Colonic mucosa (tissue), 4 donors: ENCODE data around the gene PNPLA4. TPM values are rescaled to one million over a fixed set of nuclear protein-coding genes. Genes with fewer than 3 reads are reported as not detected.

ENCODE experiments used
- DNase-seq: peaks from one replicate; pipeline ENCODE4 v3.0.0-alpha.2; 2020
- H3K27ac ChIP-seq: fragments of 200-600 bp; one replicate; pipeline ENCODE4 v1.8.0; 2021
- H3K27me3 ChIP-seq: fragments of 200-600 bp; one replicate; pipeline ENCODE4 v1.8.0; 2021
- H3K36me3 ChIP-seq: fragments of 200-600 bp; one replicate; pipeline ENCODE4 v1.8.0; 2021
- H3K4me1 ChIP-seq: fragments of 200-600 bp; one replicate; pipeline ENCODE4 v1.8.0; 2021; ENCODE audit warnings: mild to moderate bottlenecking
- H3K4me3 ChIP-seq: fragments of 200-600 bp; one replicate; pipeline ENCODE4 v1.8.0; 2021
- H3K9ac ChIP-seq, 2 donors: one replicate each; pipeline ENCODE4 v1.7.0; 2013; ENCODE audit warnings: control low read depth in 2 of 2, low read depth in 2 of 2, low read length in 2 of 2
- H3K9me3 ChIP-seq: fragments of 200-600 bp; one replicate; pipeline ENCODE4 v1.8.0; 2021
- intact Hi-C: fragments of 100-400 bp; cut with DNase I; formaldehyde crosslinking; loops from one replicate; pipeline ENCODE4 v1.14.1; 2022
- total RNA-seq, 2 donors: library from RNA; stranded (reverse); fragmentation: NEBNext Ultra II Directional in 1 of 2; extraction: Animal tissue kit (Norgen Biotek cat#: 25700) in 1 of 2; gene quantifications; one replicate each; pipeline ENCODE4 v1.2.1, GENCODE V29; 2021
- TF ChIP-seq, protein P1 (sequence below): fragments of 200-600 bp; IDR thresholded peaks from one replicate; pipeline ENCODE4 v1.8.0; 2022; ENCODE audit warnings: antibody characterized with exemption, mild to moderate bottlenecking
- donor health status: healthy.
- donor health status: DM: no; HTN: no; CAD: no.
- donor health status: DM: no; HTN: no; CAD: no.

PNPLA4 gene, protein sequence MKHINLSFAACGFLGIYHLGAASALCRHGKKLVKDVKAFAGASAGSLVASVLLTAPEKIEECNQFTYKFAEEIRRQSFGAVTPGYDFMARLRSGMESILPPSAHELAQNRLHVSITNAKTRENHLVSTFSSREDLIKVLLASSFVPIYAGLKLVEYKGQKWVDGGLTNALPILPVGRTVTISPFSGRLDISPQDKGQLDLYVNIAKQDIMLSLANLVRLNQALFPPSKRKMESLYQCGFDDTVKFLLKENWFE
- 10 to 100 TPM; 28.9 to 29.5 TPM for total RNA-seq

DNA sequence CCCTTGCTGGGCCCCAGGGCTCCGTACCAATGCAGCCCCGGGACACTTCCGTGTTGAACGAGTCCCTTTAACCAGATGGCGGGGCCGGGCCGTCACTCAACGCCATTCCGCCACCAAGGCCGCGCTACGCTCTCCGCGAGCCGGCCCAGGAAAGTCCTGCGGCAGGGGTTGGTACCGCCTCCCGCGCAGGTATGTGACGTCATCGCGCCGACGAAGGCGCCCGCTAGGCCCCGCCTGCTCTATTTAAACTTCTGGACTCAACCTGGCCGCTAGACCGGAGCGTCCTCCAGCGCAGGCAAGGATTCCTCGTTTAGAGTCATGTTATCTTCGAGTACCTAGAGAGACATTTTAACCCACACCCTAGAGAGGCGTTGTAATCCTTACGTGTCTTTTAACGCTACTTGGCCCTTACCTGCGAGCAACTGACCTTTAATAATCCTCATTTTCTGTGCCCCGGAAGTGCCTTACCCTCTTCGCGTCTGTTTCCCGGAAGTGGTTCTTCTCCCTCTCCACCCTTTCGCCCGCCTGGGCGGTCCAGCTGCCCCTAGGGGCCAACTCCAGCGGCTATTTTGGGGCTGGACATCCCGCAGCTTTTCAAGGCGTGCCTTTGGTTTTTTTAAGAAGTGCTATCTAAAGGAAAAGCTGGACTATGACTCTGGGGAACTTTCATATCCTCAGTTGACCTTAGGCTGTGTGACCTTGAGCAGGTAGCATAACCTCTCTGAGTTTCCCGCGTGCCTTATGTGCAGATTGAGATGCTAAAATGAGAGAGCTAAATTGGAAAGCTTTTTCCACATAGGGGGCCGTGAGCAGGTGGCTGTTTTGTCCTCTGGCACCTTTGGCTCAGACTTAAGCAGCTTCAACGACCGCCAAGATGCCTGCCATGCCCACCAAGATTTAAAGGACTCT, at the start of gene PNPLA4:
PNPLA4 (minus strand) TSS at position 155 of the 909 bp plus-strand sequence. CDS start 1,294 bp downstream, outside the sequence.
- intact Hi-C loops = loop anchor here (10.0 kb wide), 1 partner anchor 1903 kb away; no protein-coding TSS in a partner anchor
- Histone ChIP-seq H3K9me3 (no peaks in the 10 kb centered on the region), H3K27ac (peak within 1 kb of the TSS; percentile 63), H3K9ac (peak within 1 kb of the TSS; percentile 80 to 84), H3K36me3 (no peaks in the 10 kb centered on the region), H3K4me3 (peak within 1 kb of the TSS; percentile 56), H3K4me1 (no peaks in the 10 kb centered on the region), H3K27me3 (no peaks in the 10 kb centered on the region)
- peak; percentile 92 for DNase-seq
- TF ChIP-seq, protein P1, sequence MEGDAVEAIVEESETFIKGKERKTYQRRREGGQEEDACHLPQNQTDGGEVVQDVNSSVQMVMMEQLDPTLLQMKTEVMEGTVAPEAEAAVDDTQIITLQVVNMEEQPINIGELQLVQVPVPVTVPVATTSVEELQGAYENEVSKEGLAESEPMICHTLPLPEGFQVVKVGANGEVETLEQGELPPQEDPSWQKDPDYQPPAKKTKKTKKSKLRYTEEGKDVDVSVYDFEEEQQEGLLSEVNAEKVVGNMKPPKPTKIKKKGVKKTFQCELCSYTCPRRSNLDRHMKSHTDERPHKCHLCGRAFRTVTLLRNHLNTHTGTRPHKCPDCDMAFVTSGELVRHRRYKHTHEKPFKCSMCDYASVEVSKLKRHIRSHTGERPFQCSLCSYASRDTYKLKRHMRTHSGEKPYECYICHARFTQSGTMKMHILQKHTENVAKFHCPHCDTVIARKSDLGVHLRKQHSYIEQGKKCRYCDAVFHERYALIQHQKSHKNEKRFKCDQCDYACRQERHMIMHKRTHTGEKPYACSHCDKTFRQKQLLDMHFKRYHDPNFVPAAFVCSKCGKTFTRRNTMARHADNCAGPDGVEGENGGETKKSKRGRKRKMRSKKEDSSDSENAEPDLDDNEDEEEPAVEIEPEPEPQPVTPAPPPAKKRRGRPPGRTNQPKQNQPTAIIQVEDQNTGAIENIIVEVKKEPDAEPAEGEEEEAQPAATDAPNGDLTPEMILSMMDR = no peak

DNA sequence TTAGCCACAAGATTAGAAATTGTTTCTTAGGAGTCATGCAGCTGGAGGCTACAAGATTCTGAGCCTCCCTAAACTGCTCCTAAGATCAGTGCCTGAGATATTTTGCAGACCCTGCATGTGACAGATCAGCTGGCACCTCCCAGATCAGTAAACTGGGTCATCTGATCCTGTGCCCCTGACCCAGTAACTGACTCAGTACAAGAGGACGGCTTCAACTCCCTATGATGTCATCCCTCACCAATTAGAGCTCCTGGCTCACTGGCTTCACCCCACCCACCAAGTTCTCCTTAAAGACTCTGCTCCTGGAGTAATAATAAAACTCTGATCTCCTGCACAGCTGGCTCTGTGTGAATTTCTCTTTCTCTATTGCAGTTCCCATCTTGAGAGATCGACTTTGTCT, 45.4 kb upstream of the PNPLA4 start:
- Histone ChIP-seq H3K27ac (no peak overlapping the region), H3K4me3 (no peak overlapping the region), H3K9me3 (no peaks in the 10 kb centered on the region), H3K36me3 (no peaks in the 10 kb centered on the region), H3K27me3 (no peaks in the 10 kb centered on the region), H3K9ac (no peak overlapping the region), H3K4me1 (no peaks in the 10 kb centered on the region)
- TF ChIP-seq, protein P1 = no peak
- no peak for DNase-seq
- intact Hi-C loops = no loop called here

DNA sequence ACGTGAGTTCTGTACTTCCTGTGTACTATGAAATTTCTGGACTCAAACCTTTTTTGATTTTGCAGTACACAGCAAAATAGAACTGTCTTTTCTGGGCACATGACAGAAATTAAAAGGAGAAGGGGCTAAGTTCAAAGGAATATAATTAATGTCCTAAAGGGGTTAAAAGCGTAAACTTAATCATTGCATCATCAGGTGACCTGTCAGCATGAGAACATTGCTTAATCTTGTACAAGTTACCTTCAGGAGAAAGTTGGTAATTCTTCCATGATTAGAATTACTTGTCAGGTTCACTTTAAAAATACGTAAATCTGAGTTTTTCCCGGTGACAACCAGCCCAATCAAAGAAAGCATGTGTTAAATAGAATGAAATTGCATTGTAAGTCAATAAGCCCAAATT, 43.2 kb upstream of the PNPLA4 start:
- no peak overlapping the region for H3K27ac ChIP-seq
- TF ChIP-seq, protein P1 = no peak
- no peaks in the 10 kb centered on the region for H3K9me3 ChIP-seq
- no peak overlapping the region for H3K9ac ChIP-seq
- H3K4me3 ChIP-seq = no peak overlapping the region
- intact Hi-C loops = no loop called here
- H3K36me3 ChIP-seq = no peaks in the 10 kb centered on the region
- no peak for DNase-seq
- H3K27me3 ChIP-seq = no peaks in the 10 kb centered on the region
- H3K4me1 ChIP-seq = no peaks in the 10 kb centered on the region

DNA sequence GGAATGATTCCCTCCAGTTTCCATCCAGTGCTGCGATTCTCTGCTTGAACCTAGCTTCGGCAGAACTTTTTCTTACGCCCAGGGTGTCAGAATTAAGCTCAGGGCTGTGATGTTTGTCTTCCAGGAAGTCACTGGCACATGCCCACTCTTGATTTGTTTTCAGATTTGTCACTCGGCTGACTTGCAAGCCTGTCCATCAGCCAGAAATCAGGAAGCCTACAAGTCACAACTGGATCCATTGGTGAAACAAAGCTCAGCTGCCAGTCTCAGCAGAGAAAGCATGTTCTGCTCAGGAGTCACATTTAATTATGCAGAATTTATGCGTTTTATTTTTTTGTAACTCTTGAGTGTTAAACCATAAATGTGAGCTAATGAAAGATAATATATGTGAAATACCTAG, 38.2 kb upstream of the PNPLA4 start:
- TF ChIP-seq, protein P1 = no peak
- H3K36me3 ChIP-seq = no peaks in the 10 kb centered on the region
- no peaks in the 10 kb centered on the region for H3K4me1 ChIP-seq
- no peaks in the 10 kb centered on the region for H3K27me3 ChIP-seq
- H3K4me3 ChIP-seq = no peak overlapping the region
- H3K9me3 ChIP-seq = no peaks in the 10 kb centered on the region
- H3K27ac ChIP-seq = no peak overlapping the region
- no peak overlapping the region for H3K9ac ChIP-seq
- intact Hi-C loops = no loop called here
- no peak for DNase-seq

DNA sequence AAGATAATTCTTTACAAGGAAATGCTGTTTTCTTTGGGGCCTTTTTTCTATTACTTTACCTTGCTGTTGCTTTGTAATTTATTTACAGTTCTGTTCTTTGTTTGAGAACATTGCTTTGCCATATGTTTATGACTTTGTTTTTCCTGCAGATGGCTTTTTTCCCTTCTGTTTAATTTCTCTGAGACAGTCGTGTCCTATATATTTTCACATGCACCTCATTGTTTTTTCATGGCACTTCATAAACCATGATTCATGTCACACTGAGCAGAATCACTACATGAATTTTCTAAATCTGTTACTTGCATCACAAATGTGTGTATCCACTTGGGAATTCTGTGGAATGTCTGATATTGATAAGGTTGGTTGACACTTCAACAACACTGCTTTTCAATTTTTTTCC, 33.0 kb upstream of the PNPLA4 start:
- TF ChIP-seq, protein P1 = no peak
- no peak for DNase-seq
- no peak overlapping the region for H3K27ac ChIP-seq
- H3K9ac ChIP-seq = no peak overlapping the region
- H3K27me3 ChIP-seq = no peaks in the 10 kb centered on the region
- intact Hi-C loops = no loop called here
- no peaks in the 10 kb centered on the region for H3K9me3 ChIP-seq
- H3K4me1 ChIP-seq = no peaks in the 10 kb centered on the region
- H3K36me3 ChIP-seq = no peaks in the 10 kb centered on the region
- no peak overlapping the region for H3K4me3 ChIP-seq
